WTC11 (cell line): ENCODE results near the gene ISOC2. TPM values are rescaled to one million over a fixed set of nuclear protein-coding genes. Genes with fewer than 3 reads are reported as not detected.

Experiments used
- ATAC-seq: fragments of 200-7000 bp; cut with Tn5 transposase; 2 replicates; pipeline ENCODE4 v1.10.0; 2021; ENCODE audit warnings: mild to moderate bottlenecking, moderate library complexity
- CTCF ChIA-PET: fragments of 300-600 bp; sonication (Branson Sonifier 250); formaldehyde crosslinking; loops from one replicate; lab custom pipeline; 2021; ENCODE audit warnings: antibody characterized with exemption; lab: Charles Lee
- POLR2A ChIA-PET: fragments of 350-600 bp; sonication (Branson Sonifier 250); formaldehyde crosslinking; loops from one replicate; lab custom pipeline; 2021; ENCODE audit warnings: antibody characterized with exemption; lab: Charles Lee
- DNase-seq: peaks from one replicate; pipeline ENCODE4 v3.0.0; 2021; ENCODE audit warnings: low spot score
- H3K27ac Mint-ChIP-seq: 2 replicates; pipeline ENCODE4 v1.8.0; 2021; ENCODE audit warnings: mixed read lengths
- H3K27me3 Mint-ChIP-seq: 2 replicates; pipeline ENCODE4 v1.8.0; 2021; ENCODE audit warnings: low read depth, mild to moderate bottlenecking, moderate library complexity, mixed read lengths
- H3K36me3 Mint-ChIP-seq: 2 replicates; pipeline ENCODE4 v1.8.0; 2021; ENCODE audit warnings: mixed read lengths
- H3K4me1 Mint-ChIP-seq: 2 replicates; pipeline ENCODE4 v1.8.0; 2022; ENCODE audit warnings: mixed read lengths
- H3K4me3 Mint-ChIP-seq: 2 replicates; pipeline ENCODE4 v1.8.0; 2021; ENCODE audit warnings: mild to moderate bottlenecking, moderate library complexity, mixed read lengths
- H3K9me3 Mint-ChIP-seq: 2 replicates; pipeline ENCODE4 v1.8.0; 2021; ENCODE audit warnings: mixed read lengths
- ATF6 ChIP-seq: sonication (generic); formaldehyde crosslinking; IDR thresholded peaks from 2 replicates; pipeline ENCODE4 v1.8.1; 2023; ENCODE audit warnings: mild to moderate bottlenecking, missing genetic modification reagents
- CREB1 ChIP-seq: sonication (generic); formaldehyde crosslinking; IDR thresholded peaks from 2 replicates; pipeline ENCODE4 v1.8.0; 2023; ENCODE audit warnings: mild to moderate bottlenecking, missing genetic modification reagents
- CREM ChIP-seq: sonication (generic); formaldehyde crosslinking; IDR thresholded peaks from 2 replicates; pipeline ENCODE4 v1.8.1; 2022; ENCODE audit warnings: mild to moderate bottlenecking, missing genetic modification reagents, moderate library complexity
- CTCF ChIP-seq: fragments of 200-600 bp; IDR thresholded peaks from 2 replicates; pipeline ENCODE4 v1.8.0; 2022; ENCODE audit warnings: antibody characterized with exemption
- FOXJ3 ChIP-seq: sonication (generic); formaldehyde crosslinking; IDR thresholded peaks from 2 replicates; pipeline ENCODE4 v1.9.0; 2021; ENCODE audit warnings: missing genetic modification reagents, mild to moderate bottlenecking, borderline replicate concordance
- FOXP1 ChIP-seq: sonication (generic); formaldehyde crosslinking; IDR thresholded peaks from 2 replicates; pipeline ENCODE4 v1.8.0; 2022; ENCODE audit warnings: missing genetic modification reagents, mild to moderate bottlenecking, moderate library complexity, borderline replicate concordance
- GRHL2 ChIP-seq: fragments of 250-450 bp; sonication (Bioruptor Pico); IDR thresholded peaks from 2 replicates; pipeline ENCODE4 v1.8.0; 2022; ENCODE audit warnings: mild to moderate bottlenecking, moderate library complexity; ENCODE audit not compliant: insufficient replicate concordance, severe bottlenecking
- IRF1 ChIP-seq: sonication (generic); formaldehyde crosslinking; IDR thresholded peaks from 2 replicates; pipeline ENCODE4 v1.8.0; 2023; ENCODE audit warnings: missing genetic modification reagents
- MAX ChIP-seq: sonication (generic); formaldehyde crosslinking; IDR thresholded peaks from 2 replicates; pipeline ENCODE4 v1.8.0; 2022; ENCODE audit warnings: mild to moderate bottlenecking, missing genetic modification reagents
- NFYB ChIP-seq: sonication (generic); formaldehyde crosslinking; conservative IDR thresholded peaks from 2 replicates; pipeline ENCODE4 v1.8.0; 2022; ENCODE audit warnings: low read depth, missing genetic modification reagents
- PREB ChIP-seq: sonication (generic); formaldehyde crosslinking; IDR thresholded peaks from 2 replicates; pipeline ENCODE4 v1.8.1; 2022; ENCODE audit warnings: mild to moderate bottlenecking, missing genetic modification reagents, moderate library complexity, borderline replicate concordance
- TEAD1 ChIP-seq: sonication (generic); formaldehyde crosslinking; IDR thresholded peaks from 2 replicates; pipeline ENCODE4 v1.8.0; 2022; ENCODE audit warnings: mild to moderate bottlenecking, missing genetic modification reagents
- TP53 ChIP-seq: sonication (generic); formaldehyde crosslinking; IDR thresholded peaks from 2 replicates; pipeline ENCODE4 v1.8.1; 2023; ENCODE audit warnings: mild to moderate bottlenecking, missing genetic modification reagents
- ZNF138 ChIP-seq: sonication (generic); formaldehyde crosslinking; conservative IDR thresholded peaks from 2 replicates; pipeline ENCODE4 v1.8.1; 2022; ENCODE audit warnings: mild to moderate bottlenecking, moderate library complexity, missing genetic modification reagents
- ZNF219 ChIP-seq: sonication (generic); formaldehyde crosslinking; IDR thresholded peaks from 2 replicates; pipeline ENCODE4 v1.8.0; 2023; ENCODE audit warnings: missing genetic modification reagents, mild to moderate bottlenecking, borderline replicate concordance
- ZNF263 ChIP-seq: sonication (generic); formaldehyde crosslinking; IDR thresholded peaks from 2 replicates; pipeline ENCODE4 v1.8.1; 2022; ENCODE audit warnings: low read depth, mild to moderate bottlenecking, moderate library complexity, missing genetic modification reagents
- total RNA-seq: library from RNA; stranded (reverse); gene quantifications from 3 replicates; pipeline ENCODE4 v1.2.3, GENCODE V29; 2021
- TF ChIP-seq, protein P1 (sequence below): sonication (generic); formaldehyde crosslinking; IDR thresholded peaks from 2 replicates; pipeline ENCODE4 v1.8.1; 2023; ENCODE audit warnings: mild to moderate bottlenecking, missing genetic modification reagents
- TF ChIP-seq, protein P2 (sequence below): fragments of 250-450 bp; sonication (Bioruptor Pico); IDR thresholded peaks from 2 replicates; pipeline ENCODE4 v1.9.0; 2021; ENCODE audit warnings: mild to moderate bottlenecking, borderline replicate concordance
- TF ChIP-seq, protein P3 (sequence below): sonication (generic); formaldehyde crosslinking; IDR thresholded peaks from 2 replicates; pipeline ENCODE4 v1.8.0; 2022; ENCODE audit warnings: mild to moderate bottlenecking, missing genetic modification reagents
- TF ChIP-seq, protein P4 (sequence below): fragments of 250-450 bp; sonication (Bioruptor Pico); IDR thresholded peaks from 2 replicates; pipeline ENCODE4 v1.8.0; 2021; ENCODE audit warnings: mild to moderate bottlenecking

The ISOC2 gene
- total RNA-seq, 1 experiment from 2014 or later = 96.3 TPM

- CTCF ChIA-PET = interaction anchor here (1.7 to 4.5 kb wide), 2 partner anchors 12 to 25 kb away, joined by 6 to 68 read pairs; no protein-coding TSS in a partner anchor
- Mint-ChIP-seq H3K4me1 (peaks cover 18% of the 10 kb centered on the region), H3K36me3 (no peaks in the 10 kb centered on the region), H3K27me3 (peaks cover 9% of the 10 kb centered on the region), H3K4me3 (peak overlapping the region; percentile 18; the same call in 1 of the 2 replicates), H3K9me3 (no peaks in the 10 kb centered on the region), H3K27ac (peak overlapping the region; percentile 17; the same call in 1 of the 2 replicates)
- POLR2A ChIA-PET = no interaction called here
- TF ChIP-seq ZNF219 (CRISPR knock-in tag) (no peak), ATF6 (no peak), FOXJ3 (CRISPR knock-in tag) (no peak), CREM (CRISPR knock-in tag) (no peak), ZNF263 (CRISPR knock-in tag) (no peak), FOXP1 (CRISPR knock-in tag) (no peak), CREB1 (no peak), TP53 (CRISPR knock-in tag) (no peak), IRF1 (no peak), GRHL2 (CRISPR knock-in tag) (no peak), PREB (CRISPR knock-in tag) (no peak), MAX (CRISPR knock-in tag) (no peak), TEAD1 (no peak), NFYB (CRISPR knock-in tag) (no peak), CTCF (no peak), ZNF138 (CRISPR knock-in tag) (no peak)
- TF ChIP-seq, protein P1, sequence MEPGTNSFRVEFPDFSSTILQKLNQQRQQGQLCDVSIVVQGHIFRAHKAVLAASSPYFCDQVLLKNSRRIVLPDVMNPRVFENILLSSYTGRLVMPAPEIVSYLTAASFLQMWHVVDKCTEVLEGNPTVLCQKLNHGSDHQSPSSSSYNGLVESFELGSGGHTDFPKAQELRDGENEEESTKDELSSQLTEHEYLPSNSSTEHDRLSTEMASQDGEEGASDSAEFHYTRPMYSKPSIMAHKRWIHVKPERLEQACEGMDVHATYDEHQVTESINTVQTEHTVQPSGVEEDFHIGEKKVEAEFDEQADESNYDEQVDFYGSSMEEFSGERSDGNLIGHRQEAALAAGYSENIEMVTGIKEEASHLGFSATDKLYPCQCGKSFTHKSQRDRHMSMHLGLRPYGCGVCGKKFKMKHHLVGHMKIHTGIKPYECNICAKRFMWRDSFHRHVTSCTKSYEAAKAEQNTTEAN (CRISPR knock-in tag) = no peak
- TF ChIP-seq, protein P2, sequence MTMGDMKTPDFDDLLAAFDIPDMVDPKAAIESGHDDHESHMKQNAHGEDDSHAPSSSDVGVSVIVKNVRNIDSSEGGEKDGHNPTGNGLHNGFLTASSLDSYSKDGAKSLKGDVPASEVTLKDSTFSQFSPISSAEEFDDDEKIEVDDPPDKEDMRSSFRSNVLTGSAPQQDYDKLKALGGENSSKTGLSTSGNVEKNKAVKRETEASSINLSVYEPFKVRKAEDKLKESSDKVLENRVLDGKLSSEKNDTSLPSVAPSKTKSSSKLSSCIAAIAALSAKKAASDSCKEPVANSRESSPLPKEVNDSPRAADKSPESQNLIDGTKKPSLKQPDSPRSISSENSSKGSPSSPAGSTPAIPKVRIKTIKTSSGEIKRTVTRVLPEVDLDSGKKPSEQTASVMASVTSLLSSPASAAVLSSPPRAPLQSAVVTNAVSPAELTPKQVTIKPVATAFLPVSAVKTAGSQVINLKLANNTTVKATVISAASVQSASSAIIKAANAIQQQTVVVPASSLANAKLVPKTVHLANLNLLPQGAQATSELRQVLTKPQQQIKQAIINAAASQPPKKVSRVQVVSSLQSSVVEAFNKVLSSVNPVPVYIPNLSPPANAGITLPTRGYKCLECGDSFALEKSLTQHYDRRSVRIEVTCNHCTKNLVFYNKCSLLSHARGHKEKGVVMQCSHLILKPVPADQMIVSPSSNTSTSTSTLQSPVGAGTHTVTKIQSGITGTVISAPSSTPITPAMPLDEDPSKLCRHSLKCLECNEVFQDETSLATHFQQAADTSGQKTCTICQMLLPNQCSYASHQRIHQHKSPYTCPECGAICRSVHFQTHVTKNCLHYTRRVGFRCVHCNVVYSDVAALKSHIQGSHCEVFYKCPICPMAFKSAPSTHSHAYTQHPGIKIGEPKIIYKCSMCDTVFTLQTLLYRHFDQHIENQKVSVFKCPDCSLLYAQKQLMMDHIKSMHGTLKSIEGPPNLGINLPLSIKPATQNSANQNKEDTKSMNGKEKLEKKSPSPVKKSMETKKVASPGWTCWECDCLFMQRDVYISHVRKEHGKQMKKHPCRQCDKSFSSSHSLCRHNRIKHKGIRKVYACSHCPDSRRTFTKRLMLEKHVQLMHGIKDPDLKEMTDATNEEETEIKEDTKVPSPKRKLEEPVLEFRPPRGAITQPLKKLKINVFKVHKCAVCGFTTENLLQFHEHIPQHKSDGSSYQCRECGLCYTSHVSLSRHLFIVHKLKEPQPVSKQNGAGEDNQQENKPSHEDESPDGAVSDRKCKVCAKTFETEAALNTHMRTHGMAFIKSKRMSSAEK (CRISPR knock-in tag) = no peak
- TF ChIP-seq, protein P3, sequence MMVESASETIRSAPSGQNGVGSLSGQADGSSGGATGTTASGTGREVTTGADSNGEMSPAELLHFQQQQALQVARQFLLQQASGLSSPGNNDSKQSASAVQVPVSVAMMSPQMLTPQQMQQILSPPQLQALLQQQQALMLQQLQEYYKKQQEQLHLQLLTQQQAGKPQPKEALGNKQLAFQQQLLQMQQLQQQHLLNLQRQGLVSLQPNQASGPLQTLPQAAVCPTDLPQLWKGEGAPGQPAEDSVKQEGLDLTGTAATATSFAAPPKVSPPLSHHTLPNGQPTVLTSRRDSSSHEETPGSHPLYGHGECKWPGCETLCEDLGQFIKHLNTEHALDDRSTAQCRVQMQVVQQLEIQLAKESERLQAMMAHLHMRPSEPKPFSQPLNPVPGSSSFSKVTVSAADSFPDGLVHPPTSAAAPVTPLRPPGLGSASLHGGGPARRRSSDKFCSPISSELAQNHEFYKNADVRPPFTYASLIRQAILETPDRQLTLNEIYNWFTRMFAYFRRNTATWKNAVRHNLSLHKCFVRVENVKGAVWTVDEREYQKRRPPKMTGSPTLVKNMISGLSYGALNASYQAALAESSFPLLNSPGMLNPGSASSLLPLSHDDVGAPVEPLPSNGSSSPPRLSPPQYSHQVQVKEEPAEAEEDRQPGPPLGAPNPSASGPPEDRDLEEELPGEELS (CRISPR knock-in tag) = no peak
- TF ChIP-seq, protein P4, sequence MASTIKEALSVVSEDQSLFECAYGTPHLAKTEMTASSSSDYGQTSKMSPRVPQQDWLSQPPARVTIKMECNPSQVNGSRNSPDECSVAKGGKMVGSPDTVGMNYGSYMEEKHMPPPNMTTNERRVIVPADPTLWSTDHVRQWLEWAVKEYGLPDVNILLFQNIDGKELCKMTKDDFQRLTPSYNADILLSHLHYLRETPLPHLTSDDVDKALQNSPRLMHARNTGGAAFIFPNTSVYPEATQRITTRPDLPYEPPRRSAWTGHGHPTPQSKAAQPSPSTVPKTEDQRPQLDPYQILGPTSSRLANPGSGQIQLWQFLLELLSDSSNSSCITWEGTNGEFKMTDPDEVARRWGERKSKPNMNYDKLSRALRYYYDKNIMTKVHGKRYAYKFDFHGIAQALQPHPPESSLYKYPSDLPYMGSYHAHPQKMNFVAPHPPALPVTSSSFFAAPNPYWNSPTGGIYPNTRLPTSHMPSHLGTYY (CRISPR knock-in tag) = no peak
- DNase-seq (no peak), ATAC-seq (no peak)
Measured at GRCh38 chr19:55479045-55479444, 17.6 kb upstream of the ISOC2 start.
